Parathyroid adenoma (tissue), 2 donors: Measurements from ENCODE around the gene CCDC73.

Experiments used
- H2AFZ ChIP-seq: fragments of 300-600 bp; sonication (generic); one replicate; pipeline ENCODE4 v1.7.0; 2017; ENCODE audit warnings: antibody characterized with exemption, mild to moderate bottlenecking
- H3K27ac ChIP-seq: fragments of 300-600 bp; sonication (generic); one replicate; pipeline ENCODE4 v1.7.0; 2017
- H3K27me3 ChIP-seq: fragments of 300-600 bp; sonication (generic); one replicate; pipeline ENCODE4 v1.7.0; 2017; ENCODE audit warnings: low read length; ENCODE audit not compliant: control insufficient read depth, insufficient read depth
- H3K36me3 ChIP-seq: fragments of 300-600 bp; sonication (generic); one replicate; pipeline ENCODE4 v1.7.0; 2017; ENCODE audit warnings: low read length; ENCODE audit not compliant: control insufficient read depth, insufficient read depth
- H3K4me1 ChIP-seq: fragments of 300-600 bp; sonication (generic); one replicate; pipeline ENCODE4 v1.7.0; 2017; ENCODE audit warnings: control low read depth
- H3K4me2 ChIP-seq: fragments of 300-600 bp; sonication (generic); one replicate; pipeline ENCODE4 v1.7.0; 2017; ENCODE audit warnings: low read length
- H3K4me3 ChIP-seq: fragments of 300-600 bp; sonication (generic); one replicate; pipeline ENCODE4 v1.7.0; 2017; ENCODE audit warnings: low read depth, low read length
- H3K79me2 ChIP-seq: fragments of 300-600 bp; sonication (generic); one replicate; pipeline ENCODE4 v1.7.0; 2017; ENCODE audit warnings: control low read depth
- H3K9ac ChIP-seq: fragments of 300-600 bp; sonication (generic); one replicate; pipeline ENCODE4 v1.7.0; 2017; ENCODE audit warnings: mild to moderate bottlenecking
- H3K9me3 ChIP-seq: fragments of 300-600 bp; sonication (generic); one replicate; pipeline ENCODE4 v1.7.0; 2017; ENCODE audit warnings: low read length; ENCODE audit not compliant: control insufficient read depth
- TF ChIP-seq, protein P1 (sequence below): fragments of 300-600 bp; sonication (generic); IDR thresholded peaks from one replicate; pipeline ENCODE4 v1.7.0; 2017; ENCODE audit warnings: antibody characterized with exemption, mild to moderate bottlenecking
- donor health status: primary hyperparathyroidism.

Gene CCDC73

DNA sequence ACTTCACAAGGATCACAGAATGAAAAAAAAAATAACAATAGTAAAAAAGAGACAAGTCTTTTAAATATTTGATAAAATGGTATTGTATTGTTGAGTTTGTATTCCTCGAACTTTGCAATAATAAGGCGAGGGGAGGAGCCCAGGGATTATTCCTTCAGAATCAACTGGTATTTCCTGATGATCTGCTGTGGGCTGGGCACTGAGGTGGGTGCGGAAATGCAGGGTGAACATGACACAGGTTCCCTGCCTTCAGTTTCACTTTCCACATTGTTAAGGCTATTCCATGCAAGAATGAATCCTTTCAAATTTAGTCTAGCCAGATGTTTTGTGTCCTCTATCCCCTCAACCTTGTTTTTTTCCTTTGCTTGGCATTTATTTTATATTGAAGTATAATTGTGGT lies 212.9 kb downstream of the CCDC73 start:
- Histone ChIP-seq H3K4me2 (no peak overlapping the region), H3K9me3 (no peaks in the 10 kb centered on the region), H2AFZ (no peak overlapping the region), H3K36me3 (no peaks in the 10 kb centered on the region), H3K79me2 (no peaks in the 10 kb centered on the region), H3K27me3 (no peaks in the 10 kb centered on the region), H3K4me3 (no peak overlapping the region), H3K9ac (no peak overlapping the region), H3K27ac (no peak overlapping the region), H3K4me1 (peaks cover 4% of the 10 kb centered on the region)
- TF ChIP-seq, protein P1, sequence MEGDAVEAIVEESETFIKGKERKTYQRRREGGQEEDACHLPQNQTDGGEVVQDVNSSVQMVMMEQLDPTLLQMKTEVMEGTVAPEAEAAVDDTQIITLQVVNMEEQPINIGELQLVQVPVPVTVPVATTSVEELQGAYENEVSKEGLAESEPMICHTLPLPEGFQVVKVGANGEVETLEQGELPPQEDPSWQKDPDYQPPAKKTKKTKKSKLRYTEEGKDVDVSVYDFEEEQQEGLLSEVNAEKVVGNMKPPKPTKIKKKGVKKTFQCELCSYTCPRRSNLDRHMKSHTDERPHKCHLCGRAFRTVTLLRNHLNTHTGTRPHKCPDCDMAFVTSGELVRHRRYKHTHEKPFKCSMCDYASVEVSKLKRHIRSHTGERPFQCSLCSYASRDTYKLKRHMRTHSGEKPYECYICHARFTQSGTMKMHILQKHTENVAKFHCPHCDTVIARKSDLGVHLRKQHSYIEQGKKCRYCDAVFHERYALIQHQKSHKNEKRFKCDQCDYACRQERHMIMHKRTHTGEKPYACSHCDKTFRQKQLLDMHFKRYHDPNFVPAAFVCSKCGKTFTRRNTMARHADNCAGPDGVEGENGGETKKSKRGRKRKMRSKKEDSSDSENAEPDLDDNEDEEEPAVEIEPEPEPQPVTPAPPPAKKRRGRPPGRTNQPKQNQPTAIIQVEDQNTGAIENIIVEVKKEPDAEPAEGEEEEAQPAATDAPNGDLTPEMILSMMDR = no peak

DNA sequence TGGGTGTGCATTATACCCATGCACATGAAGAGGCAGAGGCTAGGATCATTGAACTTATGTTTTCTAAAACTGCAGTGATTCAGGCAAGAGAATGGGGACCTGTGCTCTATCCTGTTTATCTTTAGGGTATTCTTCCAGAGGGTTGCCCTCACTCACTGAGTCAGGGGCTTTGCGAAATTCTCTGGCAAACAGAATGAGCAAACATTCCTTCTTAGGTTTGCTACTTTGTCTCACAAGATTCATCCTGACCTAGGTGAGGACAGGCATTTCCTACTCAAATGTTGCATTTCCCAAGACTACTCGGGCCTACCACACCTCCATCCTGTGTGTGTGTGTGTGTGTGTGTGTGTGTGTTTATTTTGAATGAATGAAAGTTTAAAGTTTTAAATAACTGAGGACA lies 213.5 kb downstream of the CCDC73 start:
- Histone ChIP-seq H3K4me1 (peaks cover 4% of the 10 kb centered on the region), H3K36me3 (no peaks in the 10 kb centered on the region), H3K9me3 (no peaks in the 10 kb centered on the region), H3K9ac (no peak overlapping the region), H3K4me2 (no peak overlapping the region), H3K27me3 (no peaks in the 10 kb centered on the region), H2AFZ (no peak overlapping the region), H3K4me3 (no peak overlapping the region), H3K27ac (no peak overlapping the region), H3K79me2 (no peaks in the 10 kb centered on the region)
- TF ChIP-seq, protein P1 = no peak

DNA sequence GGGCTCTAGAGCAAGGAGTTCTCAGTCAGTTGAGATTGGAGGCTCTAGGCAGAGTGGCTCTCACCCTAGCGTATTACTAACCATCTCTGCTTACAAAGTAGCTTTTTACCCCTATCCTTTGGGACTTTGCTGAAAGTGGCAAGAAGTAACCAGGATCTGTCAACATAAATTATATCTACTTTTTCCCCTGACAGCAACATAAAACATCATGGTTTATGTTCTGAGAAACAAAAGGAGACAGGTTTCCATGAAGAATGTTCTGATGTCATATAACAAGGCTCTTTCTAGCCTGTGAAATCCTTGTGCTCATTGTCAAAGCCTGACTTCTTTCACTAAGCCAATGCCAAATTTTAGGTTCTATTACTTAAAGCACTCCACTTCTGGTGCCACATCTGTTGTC lies 218.0 kb downstream of the CCDC73 start:
- no peak overlapping the region for H3K9ac ChIP-seq
- TF ChIP-seq, protein P1 = no peak
- H3K4me2 ChIP-seq = no peak overlapping the region
- H3K4me1 ChIP-seq = no peaks in the 10 kb centered on the region
- no peaks in the 10 kb centered on the region for H3K27me3 ChIP-seq
- no peak overlapping the region for H2AFZ ChIP-seq
- no peak overlapping the region for H3K4me3 ChIP-seq
- H3K27ac ChIP-seq = no peak overlapping the region
- no peaks in the 10 kb centered on the region for H3K79me2 ChIP-seq
- no peaks in the 10 kb centered on the region for H3K36me3 ChIP-seq
- H3K9me3 ChIP-seq = no peaks in the 10 kb centered on the region

DNA sequence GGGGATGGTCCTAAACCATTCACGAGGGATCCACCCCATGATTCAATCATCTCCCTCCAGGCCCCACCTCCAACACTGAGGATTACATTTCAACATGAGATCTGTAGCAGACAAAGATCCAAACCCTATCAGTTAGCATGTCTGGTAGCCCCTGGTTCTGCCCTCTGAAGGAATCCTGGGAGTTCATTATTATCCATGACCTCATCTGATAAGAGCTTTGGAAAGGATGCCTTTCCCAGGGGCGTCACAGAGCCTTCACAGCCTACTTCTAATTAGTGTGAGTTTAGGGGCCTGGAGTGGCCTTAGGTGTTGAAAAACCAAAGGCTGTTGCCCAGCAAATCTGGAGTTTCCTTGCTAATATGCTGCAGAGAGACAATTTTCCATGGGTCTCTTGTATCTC lies 219.4 kb downstream of the CCDC73 start:
- H3K9ac ChIP-seq = no peak overlapping the region
- no peak overlapping the region for H3K4me3 ChIP-seq
- no peak overlapping the region for H2AFZ ChIP-seq
- no peaks in the 10 kb centered on the region for H3K4me1 ChIP-seq
- H3K79me2 ChIP-seq = no peaks in the 10 kb centered on the region
- no peaks in the 10 kb centered on the region for H3K9me3 ChIP-seq
- H3K36me3 ChIP-seq = no peaks in the 10 kb centered on the region
- H3K27ac ChIP-seq = no peak overlapping the region
- TF ChIP-seq, protein P1 = no peak
- H3K4me2 ChIP-seq = no peak overlapping the region
- H3K27me3 ChIP-seq = no peaks in the 10 kb centered on the region

DNA sequence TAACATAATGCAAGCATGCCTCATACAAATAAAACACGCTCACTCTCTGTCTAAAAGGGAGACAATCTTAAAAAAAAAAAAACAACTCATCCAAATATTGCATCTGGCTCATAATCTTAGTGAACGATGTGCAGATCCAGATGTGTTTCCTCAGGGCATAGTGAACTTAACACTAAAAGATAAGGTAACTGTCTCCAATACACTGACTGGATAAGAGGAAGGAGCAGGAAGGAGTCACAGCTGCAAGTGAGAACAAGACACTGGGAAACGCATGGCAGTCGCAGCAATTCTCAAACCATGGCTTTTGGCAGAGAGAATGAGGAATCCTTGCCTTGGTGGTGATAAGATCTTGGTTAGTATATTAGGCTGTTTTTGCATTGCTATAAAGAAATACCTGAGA lies 220.0 kb downstream of the CCDC73 start:
- no peaks in the 10 kb centered on the region for H3K9me3 ChIP-seq
- no peak overlapping the region for H2AFZ ChIP-seq
- TF ChIP-seq, protein P1 = no peak
- H3K4me1 ChIP-seq = no peaks in the 10 kb centered on the region
- no peak overlapping the region for H3K27ac ChIP-seq
- no peak overlapping the region for H3K9ac ChIP-seq
- H3K79me2 ChIP-seq = no peaks in the 10 kb centered on the region
- no peaks in the 10 kb centered on the region for H3K27me3 ChIP-seq
- no peak overlapping the region for H3K4me3 ChIP-seq
- H3K4me2 ChIP-seq = no peak overlapping the region
- no peaks in the 10 kb centered on the region for H3K36me3 ChIP-seq
